ENCODE measurements around the gene KCNAB2.

KCNAB2 gene

GRCh38 chr1:6048179-6048867 lies 2.6 kb downstream of the KCNAB2 start:
- no peak for TF ChIP-seq CTCF (IDR thresholded peaks at IDR 0.05; ENCODE audit: extremely low read depth, missing control alignments)
- DNase-seq (ENCODE audit: low spot score), result no peak

- TF ChIP-seq CTCF (IDR thresholded peaks at IDR 0.05; ENCODE audit: extremely low read depth, missing control alignments), result no peak
- DNase-seq (ENCODE audit: low spot score), result no peak
Measured at GRCh38 chr1:6049419-6049818, 3.7 kb downstream of the KCNAB2 start.

- TF ChIP-seq CTCF (IDR thresholded peaks at IDR 0.05; ENCODE audit: extremely low read depth, missing control alignments), result no peak
- DNase-seq (ENCODE audit: low spot score), result no peak
Measured at GRCh38 chr1:6051423-6051822, 5.7 kb downstream of the KCNAB2 start.

- peak; percentile 73 for DNase-seq (ENCODE audit: low spot score)
- peak; percentile 19 for TF ChIP-seq CTCF (IDR thresholded peaks at IDR 0.05; ENCODE audit: extremely low read depth, missing control alignments)
Measured at GRCh38 chr1:6052543-6053205, 7.0 kb downstream of the KCNAB2 start.

- DNase-seq (ENCODE audit: low spot score), result no peak
Measured at GRCh38 chr1:6053206-6053546, 7.5 kb downstream of the KCNAB2 start.

GRCh38 chr1:6054596-6054995 lies 8.9 kb downstream of the KCNAB2 start:
- DNase-seq (ENCODE audit: low spot score), result no peak

More at GRCh38 chr1:6053206-6053546, 7.5 kb downstream of the KCNAB2 start:
- no peak for TF ChIP-seq CTCF (IDR thresholded peaks at IDR 0.05; ENCODE audit: extremely low read depth, missing control alignments)

More at GRCh38 chr1:6054596-6054995, 8.9 kb downstream of the KCNAB2 start:
- no peak for TF ChIP-seq CTCF (IDR thresholded peaks at IDR 0.05; ENCODE audit: extremely low read depth, missing control alignments)
